ENCODE data around the gene PROC.

GRCh38 chr2:127437056-127437455, 18.8 kb downstream of the PROC start:
- no peak for TF ChIP-seq ZNF274 (IDR thresholded peaks at IDR 0.05; ENCODE audit: low read depth, low read length)
- no peak for TF ChIP-seq SUZ12 (IDR thresholded peaks at IDR 0.05; ENCODE audit: extremely low read depth, insufficient read depth, insufficient read length)
- no peak for TF ChIP-seq YY1 (IDR thresholded peaks at IDR 0.05; ENCODE audit: insufficient read depth, insufficient read length)

Measured in NT2/D1 (cell line).